Glutamatergic neuron (in vitro differentiated cells): ENCODE measurements around the gene DNAAF2. TPM values are rescaled to one million over a fixed set of nuclear protein-coding genes. Genes with fewer than 3 reads are reported as not detected.

ENCODE experiments used
- DNase-seq: peaks from one replicate; pipeline ENCODE4 v3.0.0; 2022
- H3K27ac Mint-ChIP-seq: one replicate; pipeline ENCODE4 v1.8.0; 2020; ENCODE audit warnings: mild to moderate bottlenecking, mixed read lengths, inconsistent platforms; ENCODE audit not compliant: unreplicated experiment
- H3K27me3 Mint-ChIP-seq: one replicate; pipeline ENCODE4 v1.8.0; 2020; ENCODE audit warnings: mild to moderate bottlenecking, moderate library complexity, mixed read lengths, inconsistent platforms; ENCODE audit not compliant: unreplicated experiment
- H3K36me3 Mint-ChIP-seq: one replicate; pipeline ENCODE4 v1.8.0; 2020; ENCODE audit warnings: mild to moderate bottlenecking, mixed read lengths, inconsistent platforms; ENCODE audit not compliant: unreplicated experiment
- H3K4me1 Mint-ChIP-seq: one replicate; pipeline ENCODE4 v1.8.0; 2020; ENCODE audit warnings: mild to moderate bottlenecking, low read depth, mixed read lengths, inconsistent platforms; ENCODE audit not compliant: unreplicated experiment
- H3K4me3 Mint-ChIP-seq: one replicate; pipeline ENCODE4 v1.8.0; 2020; ENCODE audit warnings: mild to moderate bottlenecking, mixed read lengths, inconsistent platforms; ENCODE audit not compliant: unreplicated experiment
- H3K9me3 Mint-ChIP-seq: one replicate; pipeline ENCODE4 v1.8.0; 2020; ENCODE audit warnings: mild to moderate bottlenecking, moderate library complexity, mixed read lengths, inconsistent platforms; ENCODE audit not compliant: unreplicated experiment
- total RNA-seq: library from RNA; stranded (reverse); fragmentation: NEBNext Ultra II Directional; extraction: Animal tissue kit (Norgen Biotek cat#: 25700); gene quantifications from one replicate; pipeline ENCODE4 v1.2.1, GENCODE V29; 2021; ENCODE audit not compliant: unreplicated experiment
- TF ChIP-seq, protein P1 (sequence below): fragments of 200-600 bp; sonication (generic); IDR thresholded peaks from one replicate; pipeline ENCODE4 v1.5.0; 2021; ENCODE audit not compliant: partially characterized antibody, unreplicated experiment

DNAAF2 gene
- total RNA-seq, 1 donor from 2014 or later: 19.1 TPM

DNA sequence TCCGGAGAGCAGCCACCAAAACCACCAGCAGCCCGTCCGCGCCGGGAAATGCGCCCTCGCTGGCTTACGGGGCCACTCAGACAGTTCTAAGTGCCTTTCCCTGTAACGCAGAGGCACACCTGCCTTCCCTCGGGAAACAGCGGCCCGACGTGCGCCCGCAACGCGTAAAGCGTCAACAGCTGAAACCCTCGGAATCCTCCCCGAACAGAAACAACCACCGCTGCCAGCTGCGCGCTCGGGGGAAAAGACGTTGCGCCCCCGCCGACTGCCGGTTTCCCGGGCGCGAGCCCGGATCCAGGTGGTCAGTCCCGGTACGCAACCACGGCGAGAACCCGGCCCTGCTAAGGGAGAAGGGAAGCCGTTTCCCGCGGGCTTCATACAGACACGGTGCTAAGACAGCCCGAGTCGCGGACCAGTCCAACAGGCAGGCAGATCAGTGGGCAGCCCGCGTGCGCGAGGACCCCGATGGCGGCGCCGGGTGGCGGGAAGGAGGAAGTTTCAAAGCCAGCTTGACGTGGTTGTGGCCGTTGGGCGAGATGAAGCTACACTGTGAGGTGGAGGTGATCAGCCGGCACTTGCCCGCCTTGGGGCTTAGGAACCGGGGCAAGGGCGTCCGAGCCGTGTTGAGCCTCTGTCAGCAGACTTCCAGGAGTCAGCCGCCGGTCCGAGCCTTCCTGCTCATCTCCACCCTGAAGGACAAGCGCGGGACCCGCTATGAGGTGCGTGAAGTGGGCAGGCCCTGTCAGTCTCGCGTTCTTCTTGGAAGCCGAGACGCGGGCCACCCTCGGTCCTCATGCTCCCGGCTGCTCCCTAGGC, 36.4 kb downstream of the DNAAF2 start, which contains the start of gene LRR1:
Gene LRR1 (plus strand): TSS at position 456 of the 816 bp plus-strand sequence. CDS start 81 bp downstream, at position 537.
- TF ChIP-seq, protein P1, sequence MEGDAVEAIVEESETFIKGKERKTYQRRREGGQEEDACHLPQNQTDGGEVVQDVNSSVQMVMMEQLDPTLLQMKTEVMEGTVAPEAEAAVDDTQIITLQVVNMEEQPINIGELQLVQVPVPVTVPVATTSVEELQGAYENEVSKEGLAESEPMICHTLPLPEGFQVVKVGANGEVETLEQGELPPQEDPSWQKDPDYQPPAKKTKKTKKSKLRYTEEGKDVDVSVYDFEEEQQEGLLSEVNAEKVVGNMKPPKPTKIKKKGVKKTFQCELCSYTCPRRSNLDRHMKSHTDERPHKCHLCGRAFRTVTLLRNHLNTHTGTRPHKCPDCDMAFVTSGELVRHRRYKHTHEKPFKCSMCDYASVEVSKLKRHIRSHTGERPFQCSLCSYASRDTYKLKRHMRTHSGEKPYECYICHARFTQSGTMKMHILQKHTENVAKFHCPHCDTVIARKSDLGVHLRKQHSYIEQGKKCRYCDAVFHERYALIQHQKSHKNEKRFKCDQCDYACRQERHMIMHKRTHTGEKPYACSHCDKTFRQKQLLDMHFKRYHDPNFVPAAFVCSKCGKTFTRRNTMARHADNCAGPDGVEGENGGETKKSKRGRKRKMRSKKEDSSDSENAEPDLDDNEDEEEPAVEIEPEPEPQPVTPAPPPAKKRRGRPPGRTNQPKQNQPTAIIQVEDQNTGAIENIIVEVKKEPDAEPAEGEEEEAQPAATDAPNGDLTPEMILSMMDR: no peak
- Mint-ChIP-seq H3K36me3 (no peaks in the 10 kb centered on the region), H3K27me3 (peaks cover 9% of the 10 kb centered on the region), H3K4me3 (peak within 1 kb of the TSS; percentile 93), H3K9me3 (peaks cover 7% of the 10 kb centered on the region), H3K4me1 (peaks cover 3% of the 10 kb centered on the region), H3K27ac (peak within 1 kb of the TSS; percentile 85)
- peak; percentile 91 for DNase-seq

DNA sequence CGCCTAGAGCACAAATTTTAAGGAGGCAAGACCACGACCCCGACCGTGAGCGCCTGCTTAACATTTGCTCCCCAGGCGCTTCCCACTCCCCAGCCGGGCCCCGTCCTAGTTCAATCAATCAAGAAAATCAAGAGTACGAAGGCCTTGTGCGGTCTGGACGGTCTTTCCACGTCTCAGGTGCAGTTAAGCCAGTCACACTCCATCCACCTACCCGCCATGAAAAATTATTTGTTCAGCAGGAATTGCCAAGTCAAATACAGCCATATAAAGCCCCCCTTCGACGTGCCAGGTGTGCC, 36.9 kb downstream of the DNAAF2 start:
- TF ChIP-seq, protein P1: no peak
- Mint-ChIP-seq H3K27ac (peak overlapping the region; percentile 85), H3K9me3 (peaks cover 7% of the 10 kb centered on the region), H3K36me3 (no peaks in the 10 kb centered on the region), H3K4me1 (peaks cover 3% of the 10 kb centered on the region), H3K27me3 (peaks cover 9% of the 10 kb centered on the region), H3K4me3 (peak overlapping the region; percentile 93)
- DNase-seq: peak; percentile 28

DNA sequence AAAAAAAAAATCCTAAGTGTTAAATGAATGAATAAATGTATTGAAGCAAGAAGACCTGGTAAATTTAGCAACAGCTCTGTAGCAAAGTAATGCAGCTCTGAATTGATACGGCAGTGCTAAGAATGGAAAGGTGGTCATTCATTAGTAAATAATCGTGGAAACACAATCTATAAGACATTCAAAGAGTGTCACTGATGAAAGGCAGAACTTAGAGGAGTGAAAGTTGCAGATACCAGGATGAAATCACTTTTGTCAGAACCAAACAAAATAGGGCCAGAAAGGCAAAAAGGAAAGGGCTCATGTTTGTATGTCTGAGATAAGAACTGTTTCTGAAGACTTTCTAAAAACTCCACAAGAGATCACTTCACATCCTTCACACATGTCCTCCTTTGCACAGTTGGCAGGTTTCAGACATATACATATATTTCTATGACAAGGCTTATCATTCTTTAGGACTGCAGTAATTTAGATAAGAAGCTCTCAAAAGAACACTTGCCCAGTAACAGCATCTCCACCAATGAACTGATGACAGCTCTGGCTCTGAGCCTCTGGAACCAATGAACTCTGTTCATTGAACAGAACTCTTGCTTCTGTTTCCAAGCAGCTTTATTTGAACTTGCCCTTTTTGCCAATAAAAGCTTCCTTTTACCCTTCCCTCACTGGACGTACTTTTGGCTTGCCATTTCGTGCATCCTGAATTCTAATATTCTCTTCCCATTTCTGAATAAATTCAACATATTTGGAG, 40.5 kb downstream of the DNAAF2 start:
- H3K27me3 Mint-ChIP-seq: peaks cover 6% of the 10 kb centered on the region
- H3K9me3 Mint-ChIP-seq: peaks cover 6% of the 10 kb centered on the region
- no peak overlapping the region for H3K27ac Mint-ChIP-seq
- no peaks in the 10 kb centered on the region for H3K36me3 Mint-ChIP-seq
- TF ChIP-seq, protein P1: no peak
- H3K4me3 Mint-ChIP-seq: no peak overlapping the region
- H3K4me1 Mint-ChIP-seq: no peaks in the 10 kb centered on the region
- DNase-seq: no peak

DNA sequence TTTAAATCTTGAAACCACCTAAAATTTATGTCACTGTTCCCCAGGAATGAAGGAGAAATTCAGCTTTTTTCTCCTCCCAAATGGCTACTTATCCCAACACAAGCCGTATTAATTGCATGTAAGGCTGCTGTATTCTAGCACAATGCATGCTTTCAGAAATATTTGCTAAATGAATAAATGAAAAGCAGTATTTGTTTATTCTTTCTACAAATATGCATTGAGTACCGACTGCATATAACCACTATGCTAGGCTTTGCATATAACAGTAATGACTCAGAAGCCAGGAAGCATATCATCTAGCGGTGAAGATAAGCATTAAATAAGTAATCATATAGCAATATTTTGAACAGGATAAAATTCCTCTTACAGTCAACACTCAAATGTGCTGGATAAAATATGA, 42.0 kb downstream of the DNAAF2 start:
- H3K9me3 Mint-ChIP-seq: peaks cover 8% of the 10 kb centered on the region
- H3K4me1 Mint-ChIP-seq: no peaks in the 10 kb centered on the region
- DNase-seq: no peak
- no peak overlapping the region for H3K4me3 Mint-ChIP-seq
- peaks cover 3% of the 10 kb centered on the region for H3K27me3 Mint-ChIP-seq
- H3K36me3 Mint-ChIP-seq: no peaks in the 10 kb centered on the region
- TF ChIP-seq, protein P1: no peak
- H3K27ac Mint-ChIP-seq: no peak overlapping the region

DNA sequence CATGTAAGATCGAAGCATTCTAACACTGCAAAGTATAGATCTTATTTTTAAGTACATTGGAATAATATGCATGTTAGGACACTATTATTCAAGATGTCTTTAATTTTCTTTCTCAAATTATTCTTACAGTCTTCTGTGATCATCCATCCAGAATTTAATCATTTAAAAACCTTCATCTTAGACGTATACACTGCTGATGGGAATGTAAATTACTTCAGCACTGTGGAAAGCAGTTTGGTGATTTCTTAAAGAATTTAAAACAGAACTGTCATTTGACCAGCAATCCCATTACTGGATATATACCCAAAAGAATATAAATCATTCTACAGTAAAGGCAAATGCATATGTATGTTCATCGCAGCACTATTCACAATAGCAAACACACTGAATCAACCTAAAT, 45.7 kb downstream of the DNAAF2 start:
- H3K27me3 Mint-ChIP-seq: peaks cover 15% of the 10 kb centered on the region
- peaks cover 2% of the 10 kb centered on the region for H3K4me1 Mint-ChIP-seq
- DNase-seq: no peak
- TF ChIP-seq, protein P1: no peak
- H3K9me3 Mint-ChIP-seq: peaks cover 23% of the 10 kb centered on the region
- H3K4me3 Mint-ChIP-seq: no peak overlapping the region
- H3K36me3 Mint-ChIP-seq: peaks cover 6% of the 10 kb centered on the region
- H3K27ac Mint-ChIP-seq: no peak overlapping the region
